Skeletal muscle cell (primary cell): ENCODE results near the gene CLMN.
"Not testable (repeated sequence)": the region's sequence is repeated elsewhere in the genome, so short reads cannot be mapped to it uniquely, and the experiment has no call there.

Experiments used
- DNase-seq: peaks from one replicate; pipeline ENCODE4 v3.0.0-alpha.2; 2010; ENCODE audit warnings: low read depth
- H3K4me3 ChIP-seq: 2 replicates; pipeline ENCODE4 v1.5.1; 2011; ENCODE audit warnings: low read depth, mild to moderate bottlenecking, control low read depth, low read length, moderate library complexity

The CLMN gene

GRCh38 chr14:95191445-95192199 is 128.1 kb downstream of the CLMN start:
- no peak overlapping the region for H3K4me3 ChIP-seq
- DNase-seq: no peak

DNA sequence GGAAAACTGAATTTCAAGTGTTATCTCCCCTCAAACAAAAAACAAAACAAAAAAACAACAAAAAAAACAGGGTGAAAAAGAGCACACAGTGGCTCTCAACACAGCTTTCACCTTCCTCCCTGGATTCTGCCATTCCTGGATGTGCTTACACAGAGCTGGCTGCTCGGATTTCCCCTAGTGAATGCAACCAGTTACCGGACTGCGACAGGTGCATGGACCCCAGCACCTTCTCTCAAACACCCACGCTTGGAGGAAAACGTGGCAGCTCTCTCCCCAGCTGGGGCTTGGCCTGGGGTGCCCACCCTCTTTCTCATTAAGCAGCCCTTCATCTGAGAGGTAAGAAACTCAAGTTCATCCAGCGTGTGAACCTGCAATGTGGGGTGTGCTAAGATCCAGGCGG is 128.9 kb downstream of the CLMN start:
- H3K4me3 ChIP-seq: no peak overlapping the region
- DNase-seq: no peak

- H3K4me3 ChIP-seq: no peak overlapping the region
- no peak for DNase-seq
Observed at GRCh38 chr14:95190346-95190840, 129.3 kb downstream of the CLMN start.

DNA sequence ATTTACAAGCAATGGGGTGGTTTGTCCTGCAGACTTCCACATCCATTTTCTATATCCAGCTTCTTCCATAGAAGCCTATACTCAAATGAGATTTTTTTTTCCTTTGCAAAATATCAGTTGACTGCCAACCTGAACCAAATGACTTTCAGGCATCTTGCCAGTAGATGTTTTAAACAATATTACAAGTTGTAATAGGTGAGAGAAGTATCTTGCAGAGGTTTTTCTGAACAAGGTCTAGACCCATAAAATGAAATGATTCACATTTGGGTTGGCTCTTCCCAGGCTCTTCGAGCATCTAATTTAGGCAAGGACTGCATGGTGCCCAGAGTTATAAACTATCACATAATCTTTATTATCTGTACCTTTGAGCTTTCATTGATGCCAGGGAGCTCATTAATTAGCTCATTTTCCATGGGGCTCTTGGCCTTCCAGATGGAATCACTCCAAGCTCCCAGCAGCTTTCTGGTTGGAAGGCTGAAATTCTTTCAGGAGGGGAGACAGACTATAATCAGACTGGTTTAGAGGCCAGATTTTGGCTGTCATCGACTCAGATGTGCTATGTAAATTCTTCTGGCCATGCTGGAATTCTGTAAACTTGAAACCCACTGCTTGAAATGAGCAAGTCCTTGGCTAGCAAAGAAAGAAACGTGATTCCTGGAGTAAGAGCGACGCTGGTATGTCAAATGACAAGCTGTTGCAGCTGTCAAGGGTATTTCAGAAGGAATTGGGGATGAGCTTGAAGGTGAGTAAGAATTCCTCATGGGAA is 130.2 kb downstream of the CLMN start:
- no peak for DNase-seq
- H3K4me3 ChIP-seq: no peak overlapping the region

DNA sequence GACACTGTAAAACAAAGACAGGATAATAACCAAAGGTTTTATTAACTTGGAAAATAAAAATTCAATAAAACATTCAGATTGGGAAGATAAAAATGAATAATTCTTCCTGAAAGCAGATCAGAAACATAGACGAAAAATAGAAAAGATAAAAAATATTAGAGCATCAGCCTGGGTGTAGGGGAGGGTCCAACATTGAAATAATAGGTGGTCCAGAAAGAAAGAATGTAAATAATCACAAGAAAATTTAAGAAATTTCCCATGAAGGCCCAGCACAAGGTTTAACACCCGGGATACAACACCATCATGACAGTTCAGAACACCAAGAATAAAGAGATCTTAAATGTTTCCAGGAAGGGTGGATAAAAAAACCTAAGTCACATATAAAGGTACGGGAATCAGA is 131.3 kb downstream of the CLMN start:
- no peak overlapping the region for H3K4me3 ChIP-seq
- no peak for DNase-seq

- no peak for DNase-seq
- H3K4me3 ChIP-seq: no peak overlapping the region
Observed at GRCh38 chr14:95185767-95186392, 133.8 kb downstream of the CLMN start.

- DNase-seq: peak; percentile 37
Observed at GRCh38 chr14:95185033-95185766, 134.5 kb downstream of the CLMN start.

DNA sequence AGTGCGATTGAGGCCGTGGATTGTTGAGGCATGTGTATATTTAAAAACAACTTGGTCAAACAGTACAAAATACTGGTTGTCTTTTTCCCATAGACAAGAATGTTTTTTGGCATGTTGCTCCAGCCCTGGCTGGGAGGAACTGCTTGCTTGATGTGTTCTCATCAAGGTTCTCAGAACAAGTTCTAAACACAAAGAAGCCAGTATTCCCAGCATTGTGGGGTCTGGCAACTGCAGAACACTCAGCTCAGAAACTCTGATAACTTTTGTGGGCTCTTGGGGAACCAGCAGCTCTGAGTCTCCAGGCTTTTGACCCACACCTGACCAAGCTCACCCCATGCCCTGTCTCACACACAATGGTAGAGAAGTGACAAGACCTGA is 135.3 kb downstream of the CLMN start:
- no peak overlapping the region for H3K4me3 ChIP-seq
- no peak for DNase-seq

More at GRCh38 chr14:95185033-95185766, 134.5 kb downstream of the CLMN start:
- no peak overlapping the region for H3K4me3 ChIP-seq

DNA sequence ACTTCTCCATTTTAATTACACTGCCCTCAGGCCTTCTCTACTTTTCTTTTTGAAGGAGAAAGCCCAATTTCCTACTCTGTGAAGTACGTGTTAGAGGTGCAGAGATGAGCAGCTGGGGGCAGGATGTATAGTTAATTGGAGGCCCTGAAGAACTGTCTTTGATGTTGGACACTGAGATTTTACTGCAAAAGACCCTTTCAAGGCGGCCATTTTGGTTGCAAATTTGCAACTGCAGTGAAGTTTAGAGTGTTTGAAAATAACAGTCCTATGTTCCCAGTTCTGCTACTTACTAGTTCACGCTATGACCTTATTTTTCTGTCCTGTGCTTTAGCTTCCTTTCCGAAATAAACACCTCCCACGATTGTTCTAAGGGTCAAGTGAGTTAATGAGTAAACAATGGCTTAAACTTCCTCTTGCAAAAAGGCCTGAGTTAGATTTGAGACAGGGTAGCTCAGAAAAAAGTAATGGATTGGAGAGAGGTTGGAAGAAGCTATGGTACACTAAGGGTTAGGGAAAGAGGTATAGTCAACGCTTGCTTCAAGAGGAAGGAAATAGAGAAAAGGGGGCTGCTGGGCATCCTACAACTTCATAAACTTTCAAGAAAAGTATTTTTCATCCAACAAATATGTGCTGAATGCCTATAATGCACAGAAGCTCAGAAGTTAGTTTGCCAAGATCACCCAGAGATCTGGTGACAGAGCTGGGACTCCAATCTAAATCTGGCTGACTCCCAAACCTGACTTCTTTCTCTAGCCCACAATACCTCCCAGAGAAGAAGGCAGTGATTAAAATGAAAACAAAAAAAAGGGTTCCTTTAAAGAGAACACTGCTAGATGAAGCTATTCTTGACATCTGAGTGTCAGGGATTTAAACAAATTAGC is 135.9 kb downstream of the CLMN start:
- H3K4me3 ChIP-seq: no peak overlapping the region
- DNase-seq: no peak

DNA sequence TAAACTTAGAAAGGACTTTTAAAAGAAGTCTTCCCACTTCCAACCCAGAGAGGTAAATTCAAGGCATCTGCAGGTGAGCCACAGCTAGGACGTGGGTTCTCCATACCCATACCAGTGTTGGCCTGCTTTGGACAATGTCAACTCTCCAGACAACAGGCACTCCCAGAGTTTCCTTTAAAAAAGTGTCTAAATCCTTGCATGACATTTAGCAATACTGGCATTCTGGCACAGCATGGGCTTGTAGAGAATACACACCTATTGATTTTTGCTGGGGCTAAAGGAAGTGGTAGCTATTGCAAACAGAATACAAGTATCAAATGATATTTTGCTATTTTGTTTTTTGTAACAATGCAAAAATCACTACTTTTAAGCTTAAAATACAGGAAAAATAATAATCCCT is 136.6 kb downstream of the CLMN start:
- DNase-seq: no peak
- no peak overlapping the region for H3K4me3 ChIP-seq

DNA sequence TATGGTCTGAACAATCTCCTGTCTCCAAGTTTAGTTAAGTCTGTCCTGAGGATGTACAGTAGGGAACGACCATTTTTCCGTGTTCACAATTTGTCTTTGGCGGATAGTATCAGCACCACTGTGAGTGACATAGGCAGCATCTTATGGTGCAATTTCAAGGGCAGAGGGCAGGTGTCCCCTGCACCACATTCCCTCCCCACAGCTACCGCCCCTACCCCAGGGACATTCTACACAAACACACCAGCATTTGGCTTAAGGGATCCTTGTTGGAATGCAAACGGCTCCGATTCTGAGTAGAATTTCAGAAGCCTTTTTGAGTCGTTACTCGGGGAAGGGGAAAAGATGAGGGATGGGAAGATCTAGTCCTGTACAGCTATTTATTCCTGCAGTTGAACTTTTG is 137.3 kb downstream of the CLMN start:
- no peak overlapping the region for H3K4me3 ChIP-seq
- no peak for DNase-seq

GRCh38 chr14:95180966-95181741 is 138.6 kb downstream of the CLMN start:
- no peak overlapping the region for H3K4me3 ChIP-seq
- DNase-seq: no peak

- not testable (repeated sequence) for DNase-seq, H3K4me3 ChIP-seq
Observed at GRCh38 chr14:95175670-95176069, 144.0 kb downstream of the CLMN start.

DNA sequence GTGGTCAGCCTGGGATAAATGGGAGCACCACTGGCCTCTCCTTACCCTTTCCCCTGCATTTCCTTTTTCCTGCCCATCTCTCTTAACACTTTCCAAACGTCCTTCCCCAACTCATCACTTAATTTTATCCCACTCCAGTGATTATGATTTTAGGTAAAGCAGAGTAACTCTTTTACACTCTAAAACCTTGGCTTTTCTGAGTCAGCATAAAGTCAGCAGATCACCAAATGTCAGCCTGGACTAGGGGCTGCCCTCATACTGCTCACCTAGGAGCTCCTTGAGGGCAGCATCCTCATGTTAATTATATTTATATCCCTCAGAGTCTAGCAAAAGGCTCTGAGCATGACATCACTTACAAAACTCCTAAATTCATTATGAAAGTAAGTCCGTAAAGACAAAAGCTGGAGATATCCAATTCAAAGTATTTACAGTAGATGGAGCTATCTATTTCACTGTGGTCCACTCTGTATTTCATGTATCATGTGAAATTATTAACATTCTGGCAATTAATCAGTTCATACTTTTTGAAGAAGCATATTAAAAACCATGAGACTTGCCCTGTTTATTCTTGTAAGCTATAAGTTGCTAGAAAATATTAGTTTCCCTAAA is 145.4 kb downstream of the CLMN start:
- H3K4me3 ChIP-seq: no peak overlapping the region
- DNase-seq: no peak

DNA sequence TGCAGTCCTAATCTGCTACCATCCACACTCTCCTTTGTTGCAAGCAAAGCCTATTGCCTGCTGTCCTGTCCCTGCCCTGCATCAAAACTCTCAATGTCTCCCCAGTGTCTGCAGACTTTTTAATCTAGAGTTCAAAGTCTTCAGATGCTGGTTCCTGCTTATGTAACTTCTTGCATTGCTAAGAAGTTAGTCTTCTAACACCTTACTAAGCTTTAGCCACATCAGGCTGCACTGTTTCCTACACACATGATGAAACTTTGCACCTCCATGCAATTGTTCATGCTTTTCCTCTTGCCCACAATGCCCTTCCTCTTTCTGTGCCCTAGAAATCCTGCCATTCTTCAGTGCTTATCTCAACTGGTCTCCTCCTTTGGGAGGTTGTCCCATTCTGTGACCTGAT is 146.2 kb downstream of the CLMN start:
- no peak for DNase-seq
- no peak overlapping the region for H3K4me3 ChIP-seq

DNA sequence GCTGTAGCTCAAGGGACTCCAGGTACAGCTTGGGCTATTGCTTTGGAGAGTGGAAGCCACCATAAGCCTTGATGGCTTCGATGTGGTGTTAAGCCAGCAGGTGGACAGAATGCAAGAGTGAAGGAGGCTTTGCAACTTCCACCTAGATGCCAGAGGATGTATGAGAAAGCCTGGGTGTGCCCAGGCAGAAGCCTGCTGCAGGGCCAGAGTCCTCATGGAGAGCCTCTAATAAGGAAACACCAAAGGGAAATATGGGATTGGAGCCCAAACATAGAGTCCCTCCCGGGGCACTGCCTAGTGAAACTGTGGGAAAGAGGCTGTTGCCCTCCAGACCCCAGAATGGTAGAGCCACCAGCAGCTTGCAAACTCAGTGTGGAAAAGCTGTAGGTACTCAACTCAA is 152.5 kb downstream of the CLMN start:
- no peak overlapping the region for H3K4me3 ChIP-seq
- DNase-seq: no peak

DNA sequence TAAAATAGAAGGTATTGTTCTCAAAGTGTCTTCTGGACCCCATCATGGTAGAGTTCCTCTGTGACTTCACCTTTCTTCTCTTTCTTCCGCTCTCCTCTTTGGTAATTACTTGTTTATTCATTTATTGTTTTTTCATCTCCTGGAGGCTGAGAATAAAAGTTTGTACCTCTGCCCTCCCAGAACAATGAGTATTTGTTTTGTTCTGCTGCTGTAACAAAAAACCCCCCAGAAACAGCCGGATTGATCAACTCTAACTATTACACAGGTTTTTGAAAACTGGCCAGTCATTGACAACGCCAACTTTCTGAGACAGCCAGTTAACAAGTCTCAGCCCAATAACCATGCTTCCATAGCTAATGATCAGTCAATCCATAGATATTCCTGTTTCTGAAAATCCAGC is 154.2 kb downstream of the CLMN start:
- no peak overlapping the region for H3K4me3 ChIP-seq
- no peak for DNase-seq

GRCh38 chr14:95164506-95164905 is 155.2 kb downstream of the CLMN start:
- no peak for DNase-seq
- no peak overlapping the region for H3K4me3 ChIP-seq
